Liver (tissue), 9 donors: ENCODE results near the gene SYNPO2. TPM values are rescaled to one million over a fixed set of nuclear protein-coding genes. Genes with fewer than 3 reads are reported as not detected.

Experiments used
- DNase-seq: peaks from one replicate; pipeline ENCODE4 v3.0.0-alpha.2; 2017; ENCODE audit warnings: low spot score
- H3K27ac ChIP-seq, 2 donors: one replicate each; pipeline ENCODE4 v1.7.0; 2013; ENCODE audit warnings: inconsistent platforms in 2 of 2, low read length in 2 of 2, control low read depth in 1 of 2, low read depth in 1 of 2, mild to moderate bottlenecking in 1 of 2
- H3K27me3 ChIP-seq, 4 donors: one replicate each; pipeline versions ENCODE4 v1.6.1 to v1.7.0; 2013; ENCODE audit warnings: low read length in 3 of 4, inconsistent platforms in 1 of 4, mild to moderate bottlenecking in 1 of 4, moderate library complexity in 1 of 4; ENCODE audit not compliant: control insufficient read depth in 4 of 4, insufficient read depth in 4 of 4
- H3K36me3 ChIP-seq, 4 donors: one replicate each; pipeline versions ENCODE4 v1.6.1 to v1.7.0; 2013; ENCODE audit warnings: low read length in 3 of 4, mild to moderate bottlenecking in 3 of 4, low read depth in 1 of 4, moderate library complexity in 1 of 4; ENCODE audit not compliant: control insufficient read depth in 4 of 4, insufficient read depth in 3 of 4
- H3K4me1 ChIP-seq, 4 donors: one replicate each; pipeline versions ENCODE4 v1.6.1 to v1.7.0; 2013; ENCODE audit warnings: low read length in 3 of 4, mild to moderate bottlenecking in 3 of 4, moderate library complexity in 1 of 4; ENCODE audit not compliant: control insufficient read depth in 4 of 4, insufficient read depth in 4 of 4
- H3K4me3 ChIP-seq, 3 donors: one replicate each; pipeline versions ENCODE4 v1.6.1 to v1.7.0; 2013; ENCODE audit warnings: low read length in 3 of 3, control low read depth in 1 of 3, low read depth in 1 of 3, mild to moderate bottlenecking in 1 of 3
- H3K9ac ChIP-seq, 2 donors: one replicate each; pipeline ENCODE4 v1.7.0; 2013; ENCODE audit warnings: low read length in 2 of 2, mild to moderate bottlenecking in 2 of 2, moderate library complexity in 2 of 2, control low read depth in 1 of 2, low read depth in 1 of 2
- H3K9me3 ChIP-seq, 4 donors: one replicate each; pipeline versions ENCODE4 v1.6.1 to v1.7.0; 2013; ENCODE audit warnings: low read length in 3 of 4; ENCODE audit not compliant: control insufficient read depth in 4 of 4
- ATF3 ChIP-seq: IDR thresholded peaks from 2 replicates; pipeline ENCODE4 v1.6.1; 2016; ENCODE audit warnings: antibody characterized with exemption
- CTCF ChIP-seq: fragments of 150-350 bp; IDR thresholded peaks from 2 replicates; pipeline ENCODE4 v1.5.1; 2017; ENCODE audit warnings: improper control_type of control experiment, low read depth, low read length; ENCODE audit not compliant: missing input control
- EGR1 ChIP-seq, 2 donors: IDR thresholded peaks; 2 replicates each; pipeline ENCODE4 v1.6.1; 2016 to 2018; ENCODE audit warnings: antibody characterized with exemption in 2 of 2, low read depth in 2 of 2
- FOXA1 ChIP-seq: IDR thresholded peaks from 2 replicates; pipeline ENCODE4 v1.6.1; 2016; ENCODE audit warnings: antibody characterized with exemption
- FOXA2 ChIP-seq: IDR thresholded peaks from 2 replicates; pipeline ENCODE4 v1.6.1; 2016; ENCODE audit warnings: antibody characterized with exemption
- GABPA ChIP-seq, 2 donors: IDR thresholded peaks in 1 of 2; conservative IDR thresholded peaks in 1 of 2; 2 replicates each; pipeline ENCODE4 v1.6.1; 2016; ENCODE audit warnings: antibody characterized with exemption in 2 of 2, mild to moderate bottlenecking in 1 of 2, moderate library complexity in 1 of 2
- HNF4A ChIP-seq, 2 donors: conservative IDR thresholded peaks; 2 replicates each; pipeline ENCODE4 v1.6.1; 2016; ENCODE audit warnings: antibody characterized with exemption in 2 of 2, mild to moderate bottlenecking in 2 of 2
- HNF4G ChIP-seq: IDR thresholded peaks from 2 replicates; pipeline ENCODE4 v1.6.1; 2016; ENCODE audit warnings: antibody characterized with exemption
- JUND ChIP-seq, 2 donors: IDR thresholded peaks; 2 replicates each; pipeline ENCODE4 v1.6.1; 2016; ENCODE audit warnings: antibody characterized with exemption in 2 of 2
- MAX ChIP-seq: IDR thresholded peaks from 2 replicates; pipeline ENCODE4 v1.6.1; 2016; ENCODE audit warnings: antibody characterized with exemption
- NR2F2 ChIP-seq: IDR thresholded peaks from 2 replicates; pipeline ENCODE4 v1.6.1; 2016; ENCODE audit warnings: antibody characterized with exemption
- RAD21 ChIP-seq, 2 donors: IDR thresholded peaks; 2 replicates each; pipeline ENCODE4 v1.6.1; 2016; ENCODE audit warnings: antibody characterized with exemption in 2 of 2, mild to moderate bottlenecking in 2 of 2
- REST ChIP-seq: IDR thresholded peaks from 2 replicates; pipeline ENCODE4 v1.6.1; 2016; ENCODE audit warnings: antibody characterized with exemption, mild to moderate bottlenecking
- RXRA ChIP-seq, 2 donors: IDR thresholded peaks; 2 replicates each; pipeline ENCODE4 v1.6.1; 2017 to 2018; ENCODE audit warnings: antibody characterized with exemption in 2 of 2, mild to moderate bottlenecking in 1 of 2
- SP1 ChIP-seq: IDR thresholded peaks from 2 replicates; pipeline ENCODE4 v1.6.1; 2018; ENCODE audit warnings: antibody characterized with exemption, mild to moderate bottlenecking
- TAF1 ChIP-seq: conservative IDR thresholded peaks from 2 replicates; pipeline ENCODE4 v1.6.1; 2016; ENCODE audit warnings: antibody characterized with exemption, mild to moderate bottlenecking
- YY1 ChIP-seq: IDR thresholded peaks from 2 replicates; pipeline ENCODE4 v1.6.1; 2016; ENCODE audit warnings: antibody characterized with exemption, mild to moderate bottlenecking
- WGBS: extraction: QIAGEN DNeasy Blood & Tissue Kit; methylation state at CpG from one replicate; pipeline ENCODE4 v1.1.7; 2013; 5-methylcytosine and 5-hydroxymethylcytosine counted together
- polyA plus RNA-seq, 2 donors: library from polyadenylated mRNA; stranded (reverse) in 1 of 2; unstranded in 1 of 2; fragments of 200-250 nt in 1 of 2; fragments of >200 nt in 1 of 2; fragmentation: Nextera tagmentation in 1 of 2; extraction: Ambion mirVana in 1 of 2; gene quantifications; one replicate each; pipeline versions ENCODE4 v1.2.1 to v1.2.3, GENCODE V29; 2013 to 2015
- total RNA-seq, 2 donors: library from RNA; depleted of rRNA; stranded (reverse); fragments of >200 nt; gene quantifications; one replicate each; pipeline ENCODE4 v1.2.3, GENCODE V29; 2014
- TF ChIP-seq, protein P1 (sequence below): IDR thresholded peaks from 2 replicates; pipeline ENCODE4 v1.6.1; 2016; ENCODE audit warnings: antibody characterized with exemption
- donor health status: healthy.
- donor health status: healthy.
- donor health status: healthy.
- donor health status: healthy.
- donor health status: healthy.

SYNPO2 gene
- total and polyA plus RNA-seq, 4 donors, result 2.4 to 10.9 (median 3.4) TPM

DNA sequence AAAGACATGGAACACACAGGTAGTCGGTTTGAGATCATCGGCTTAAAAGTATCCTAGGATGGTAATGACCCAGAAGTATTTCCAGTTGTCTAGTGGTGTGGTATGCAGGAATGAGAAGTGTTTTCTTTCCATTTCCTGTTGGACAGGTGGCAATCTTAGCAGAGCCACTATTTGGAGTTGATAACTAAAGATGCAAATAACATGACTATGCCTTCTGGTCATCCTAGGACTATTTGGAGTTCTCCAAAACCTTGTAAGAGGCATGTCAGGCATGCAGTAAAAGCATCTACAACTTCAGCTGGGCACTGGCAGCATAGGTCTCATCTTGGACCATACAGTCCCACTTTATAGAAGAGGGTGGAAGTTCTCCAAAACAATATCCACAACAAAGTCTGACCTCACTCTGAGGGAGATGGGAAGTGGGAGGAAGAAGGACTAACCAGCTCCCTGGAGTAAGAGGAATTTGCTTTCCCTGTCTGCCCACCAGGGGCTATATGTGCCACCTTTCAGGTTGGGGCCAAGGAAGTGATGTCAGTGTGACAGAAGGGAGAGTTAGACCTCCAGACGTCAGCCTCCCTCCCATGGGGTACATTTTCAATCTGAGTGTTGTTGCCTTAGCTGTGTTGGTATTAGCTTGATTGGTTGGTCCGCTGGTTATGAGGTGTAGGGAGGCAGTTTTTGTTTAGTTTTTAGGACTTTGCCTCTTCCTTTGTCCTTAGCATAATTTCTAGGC lies 145.8 kb downstream of the SYNPO2 start:
- Histone ChIP-seq H3K9me3 (no peaks in the 10 kb centered on the region), H3K36me3 (no peaks in the 10 kb centered on the region), H3K4me1 (no peaks in the 10 kb centered on the region), H3K27ac (no peak overlapping the region), H3K27me3 (no peaks in the 10 kb centered on the region), H3K9ac (no peak overlapping the region), H3K4me3 (no peak overlapping the region)
- no peak for DNase-seq
- WGBS, result 78% methylated on average over 4 of the region's 4 CpGs
- TF ChIP-seq HNF4G, result no peak
- TF ChIP-seq ATF3, result no peak
- TF ChIP-seq CTCF, result no peak

- TF ChIP-seq FOXA1 (no peak), YY1 (no peak), CTCF (no peak), HNF4G (no peak), NR2F2 (no peak), RXRA (IDR thresholded peaks at IDR 0.05) (no peak), RAD21 (IDR thresholded peaks at IDR 0.05) (no peak), JUND (IDR thresholded peaks at IDR 0.05) (no peak), FOXA2 (no peak), GABPA (IDR thresholded peaks at IDR 0.05 in 1 of 2, conservative IDR thresholded peaks at IDR 0.05 in 1 of 2) (no peak), HNF4A (conservative IDR thresholded peaks at IDR 0.05) (no peak), SP1 (no peak), EGR1 (IDR thresholded peaks at IDR 0.05; ENCODE audit: low read depth in 2 of 2) (no peak), REST (no peak), TAF1 (no peak), MAX (no peak), ATF3 (no peak)
- TF ChIP-seq, protein P1, sequence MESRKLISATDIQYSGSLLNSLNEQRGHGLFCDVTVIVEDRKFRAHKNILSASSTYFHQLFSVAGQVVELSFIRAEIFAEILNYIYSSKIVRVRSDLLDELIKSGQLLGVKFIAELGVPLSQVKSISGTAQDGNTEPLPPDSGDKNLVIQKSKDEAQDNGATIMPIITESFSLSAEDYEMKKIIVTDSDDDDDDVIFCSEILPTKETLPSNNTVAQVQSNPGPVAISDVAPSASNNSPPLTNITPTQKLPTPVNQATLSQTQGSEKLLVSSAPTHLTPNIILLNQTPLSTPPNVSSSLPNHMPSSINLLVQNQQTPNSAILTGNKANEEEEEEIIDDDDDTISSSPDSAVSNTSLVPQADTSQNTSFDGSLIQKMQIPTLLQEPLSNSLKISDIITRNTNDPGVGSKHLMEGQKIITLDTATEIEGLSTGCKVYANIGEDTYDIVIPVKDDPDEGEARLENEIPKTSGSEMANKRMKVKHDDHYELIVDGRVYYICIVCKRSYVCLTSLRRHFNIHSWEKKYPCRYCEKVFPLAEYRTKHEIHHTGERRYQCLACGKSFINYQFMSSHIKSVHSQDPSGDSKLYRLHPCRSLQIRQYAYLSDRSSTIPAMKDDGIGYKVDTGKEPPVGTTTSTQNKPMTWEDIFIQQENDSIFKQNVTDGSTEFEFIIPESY, result no peak
- no peak for DNase-seq
- H3K27me3 ChIP-seq, result no peaks in the 10 kb centered on the region
- H3K36me3 ChIP-seq, result no peaks in the 10 kb centered on the region
- H3K27ac ChIP-seq, result no peak overlapping the region
- 87% methylated on average over 8 of the region's 8 CpGs for WGBS
- no peak overlapping the region for H3K4me3 ChIP-seq
- H3K4me1 ChIP-seq, result peaks cover 0 to 7% (median 4%) of the 10 kb centered on the region in 4 donors
- no peaks in the 10 kb centered on the region for H3K9me3 ChIP-seq
- H3K9ac ChIP-seq, result no peak overlapping the region
Measured at GRCh38 chr4:119035951-119036737, 147.5 kb downstream of the SYNPO2 start.
